HTERT RPE-1 (cell line): ENCODE measurements around the gene MTLN.
"Not testable (repeated sequence)": the region's sequence is repeated elsewhere in the genome, so short reads cannot be mapped to it uniquely, and the experiment has no call there.

Experiments used
- in situ Hi-C: fragments of 300-500 bp; cut with MboI; formaldehyde crosslinking; loops from 4 replicates; pipeline ENCODE4 v1.14.3; 2020; ENCODE audit warnings: low sequenced_read_pairs

Gene MTLN, protein sequence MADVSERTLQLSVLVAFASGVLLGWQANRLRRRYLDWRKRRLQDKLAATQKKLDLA

GRCh38 chr2:110211938-110212858 lies at the start of gene MTLN:
MTLN (minus strand) TSS chr2:110212547; CDS start chr2:110212525, 22 bp downstream.
- in situ Hi-C loops = no loop called here

- in situ Hi-C loops = not testable (repeated sequence)
Observed at GRCh38 chr2:110261910-110262309, 49.6 kb upstream of the MTLN start.

- in situ Hi-C loops = not testable (repeated sequence)
Observed at GRCh38 chr2:110248081-110248795, 35.9 kb upstream of the MTLN start.

DNA sequence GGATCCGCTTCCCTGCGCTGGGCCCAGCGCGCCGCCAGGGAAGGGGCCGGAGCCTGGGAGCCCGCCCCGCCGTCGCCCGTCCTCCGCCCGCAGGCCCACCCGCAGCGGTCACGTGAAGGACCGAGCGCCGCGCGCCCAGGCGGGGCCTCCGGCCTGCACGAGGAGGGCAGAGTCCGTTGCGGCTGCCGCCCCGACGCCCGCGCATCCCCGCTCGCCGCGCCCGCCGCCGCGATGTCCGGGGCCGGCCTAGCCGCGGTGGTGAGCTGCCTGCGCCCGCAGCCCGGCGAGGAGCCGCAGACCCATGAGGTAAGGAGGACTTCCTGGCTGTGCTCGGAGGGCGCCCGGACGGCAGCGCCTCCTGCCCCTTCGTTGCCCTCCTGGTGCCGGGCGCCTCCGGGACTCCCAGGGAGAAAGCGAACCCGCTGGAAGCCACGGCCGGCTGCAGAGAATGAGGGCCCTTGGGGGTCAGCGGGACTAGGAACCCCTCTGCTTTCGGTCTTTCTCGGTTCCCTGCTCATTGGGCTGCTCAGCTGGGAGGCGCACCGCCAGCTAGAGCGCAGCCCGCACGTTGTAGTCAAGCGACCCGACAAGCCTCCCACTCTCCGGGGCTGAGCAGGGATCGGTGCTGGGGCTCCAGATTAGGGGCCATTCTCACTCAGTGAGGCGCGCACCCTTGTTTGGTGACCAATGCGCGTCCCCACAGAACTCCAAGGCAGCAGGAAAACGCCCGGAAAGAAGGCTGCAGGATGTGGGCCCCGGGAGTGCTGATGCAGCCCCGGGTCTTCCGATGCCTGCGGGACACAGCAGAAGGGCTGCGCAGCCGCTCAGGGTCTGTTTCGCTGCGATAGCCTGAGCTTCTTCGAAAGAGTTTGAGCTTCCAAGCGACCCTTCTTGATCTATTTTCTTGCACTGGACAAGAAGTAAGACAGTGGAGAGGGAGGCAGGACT lies 33.4 kb upstream of the MTLN start:
- in situ Hi-C loops = not testable (repeated sequence)

GRCh38 chr2:110243283-110243682 lies 30.9 kb upstream of the MTLN start:
- in situ Hi-C loops = not testable (repeated sequence)

DNA sequence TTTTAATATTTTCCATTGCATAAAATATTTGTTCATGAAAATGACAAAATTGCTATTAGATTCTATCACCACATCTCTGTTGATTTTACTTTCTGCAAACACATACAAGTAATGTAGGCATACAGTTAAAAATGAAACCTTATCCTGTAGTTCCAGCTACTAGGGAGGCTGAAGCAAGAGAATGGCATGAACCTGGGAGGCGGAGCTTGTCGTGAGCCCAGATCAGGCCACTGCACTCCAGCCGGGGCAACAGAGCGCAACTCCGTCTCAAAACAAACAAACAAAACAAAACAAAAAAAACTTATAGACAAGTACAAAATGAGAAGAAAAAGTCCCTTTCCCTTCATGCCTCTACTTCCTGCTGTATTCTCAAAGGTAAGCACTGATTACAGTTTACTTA lies 22.2 kb upstream of the MTLN start:
- in situ Hi-C loops = not testable (repeated sequence)

DNA sequence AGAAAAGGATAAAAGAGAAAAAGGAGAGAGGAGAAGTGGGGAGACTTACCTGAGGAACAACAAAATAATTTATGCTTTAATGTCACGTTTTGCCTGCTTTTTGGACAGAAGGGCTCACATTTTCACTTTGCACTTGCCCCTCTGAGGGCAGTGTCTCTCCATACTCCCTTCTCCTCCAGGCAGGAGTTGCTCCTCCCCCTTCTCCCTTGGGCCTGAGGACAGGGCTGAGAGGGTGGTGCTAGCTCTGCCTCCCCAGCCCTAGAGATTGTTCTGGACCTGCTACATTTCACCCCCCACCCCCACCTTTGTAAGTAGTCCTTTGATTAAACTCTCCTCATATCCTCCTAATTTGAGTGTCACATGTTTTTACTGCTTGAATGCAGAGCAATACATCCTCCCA lies 17.5 kb upstream of the MTLN start:
- in situ Hi-C loops = not testable (repeated sequence)

DNA sequence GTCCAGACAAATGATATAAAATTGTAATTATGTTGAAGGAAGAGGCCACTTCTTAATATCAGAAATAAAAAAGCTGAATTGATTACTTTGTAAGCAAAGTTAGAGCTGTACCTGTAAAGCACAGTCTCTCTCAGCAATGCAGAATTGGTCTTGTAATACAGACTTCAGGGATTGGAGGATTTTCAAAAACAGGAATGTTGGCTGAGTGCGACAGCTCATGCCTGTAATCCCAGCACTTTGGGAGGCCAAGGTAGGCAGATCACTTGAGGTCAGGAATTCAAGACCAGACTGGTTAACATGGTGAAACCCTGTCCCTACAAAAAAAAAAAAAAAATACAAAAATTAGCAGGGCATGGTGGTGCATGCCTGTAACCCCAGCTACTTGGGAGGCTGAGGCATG lies 10.3 kb upstream of the MTLN start:
- in situ Hi-C loops = not testable (repeated sequence)

DNA sequence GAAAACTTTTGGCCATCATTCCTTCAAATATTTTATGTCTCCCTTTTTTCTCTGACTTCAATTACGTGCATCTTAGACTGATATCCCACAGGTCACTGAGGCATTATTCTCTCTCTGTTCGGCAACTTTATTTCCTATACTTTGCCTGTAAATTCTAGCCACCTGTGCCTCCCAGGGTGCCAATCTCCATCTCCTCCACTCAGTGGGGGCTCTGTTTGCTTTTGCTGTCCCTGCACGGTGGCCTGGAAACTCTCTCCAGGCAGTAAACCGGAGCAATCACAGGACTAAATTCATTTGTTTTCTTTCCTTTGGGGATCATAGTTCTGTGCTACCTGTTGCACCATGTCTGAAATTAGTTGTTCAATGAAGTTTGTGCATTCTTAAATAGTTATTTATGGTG lies 9.6 kb upstream of the MTLN start:
- in situ Hi-C loops = no loop called here

DNA sequence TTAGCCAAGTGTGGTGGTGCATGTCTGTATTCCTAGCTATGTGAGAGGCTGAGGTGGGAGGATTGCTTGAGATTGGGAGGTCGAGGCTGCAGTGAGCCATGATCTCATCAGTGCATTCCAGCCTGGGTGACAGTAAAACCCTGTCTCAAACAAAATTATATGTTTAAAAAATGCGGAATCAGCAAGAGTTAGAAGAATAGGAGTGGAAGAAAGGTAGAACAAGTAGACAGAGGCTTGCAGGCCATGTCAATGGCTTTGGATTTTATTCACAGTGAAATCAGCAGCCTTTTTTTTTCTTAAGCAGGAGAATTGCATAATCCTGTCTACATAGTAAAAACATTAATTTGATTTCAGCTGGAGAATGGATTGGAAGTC lies 7.8 kb upstream of the MTLN start:
- in situ Hi-C loops = no loop called here

GRCh38 chr2:110219496-110220189 lies 7.3 kb upstream of the MTLN start:
- in situ Hi-C loops = no loop called here

DNA sequence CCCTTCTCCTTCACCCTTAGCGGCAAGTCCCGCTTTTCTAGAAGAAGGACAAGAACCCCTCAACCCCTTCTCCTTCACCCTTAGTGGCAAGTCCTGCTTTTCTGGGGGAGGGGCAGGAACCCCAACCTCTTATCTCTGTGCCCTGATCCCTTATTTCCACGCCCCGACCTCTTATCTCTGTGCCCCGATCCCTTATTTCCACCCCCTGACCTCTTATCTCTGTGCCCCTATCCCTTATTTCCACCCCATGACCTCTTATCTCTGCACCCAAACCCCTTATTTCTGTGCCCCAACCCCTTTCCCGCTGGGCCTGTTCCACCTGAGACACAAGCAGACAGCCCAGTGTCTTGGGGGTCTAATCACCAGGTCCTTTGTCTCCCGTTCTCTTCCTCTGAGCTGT lies 6.5 kb upstream of the MTLN start:
- in situ Hi-C loops = not testable (repeated sequence)

GRCh38 chr2:110216803-110217202 lies 4.5 kb upstream of the MTLN start:
- in situ Hi-C loops = no loop called here

GRCh38 chr2:110216199-110216598 lies 3.9 kb upstream of the MTLN start:
- in situ Hi-C loops = no loop called here

GRCh38 chr2:110215566-110216158 lies 3.3 kb upstream of the MTLN start:
- in situ Hi-C loops = no loop called here

- in situ Hi-C loops = no loop called here
Observed at GRCh38 chr2:110215091-110215490, 2.7 kb upstream of the MTLN start.

GRCh38 chr2:110213522-110213921 lies 1.2 kb upstream of the MTLN start:
- in situ Hi-C loops = not testable (repeated sequence)

GRCh38 chr2:110205660-110206455 lies 6.5 kb downstream of the MTLN start:
- in situ Hi-C loops = no loop called here
